Immature natural killer cell (primary cell): Measurements from ENCODE around the gene PTPN7. TPM values are rescaled to one million over a fixed set of nuclear protein-coding genes. Genes with fewer than 3 reads are reported as not detected.

ENCODE experiments used
- DNase-seq, 3 donors: peaks; one replicate each; pipeline ENCODE4 v3.0.0; 2022; ENCODE audit warnings: mixed read lengths in 1 of 3
- H3K27ac Mint-ChIP-seq, 6 donors: one replicate each; pipeline ENCODE4 v1.8.0; 2020; ENCODE audit warnings: mixed read lengths in 6 of 6, mild to moderate bottlenecking in 5 of 6, inconsistent platforms in 4 of 6, moderate library complexity in 3 of 6
- H3K27me3 Mint-ChIP-seq, 3 donors: one replicate each; pipeline ENCODE4 v1.8.0; 2020 to 2021; ENCODE audit warnings: low read depth in 3 of 3, mild to moderate bottlenecking in 3 of 3, mixed read lengths in 3 of 3, moderate library complexity in 3 of 3, inconsistent platforms in 1 of 3
- H3K36me3 Mint-ChIP-seq, 3 donors: one replicate each; pipeline ENCODE4 v1.8.0; 2020; ENCODE audit warnings: mixed read lengths in 3 of 3, inconsistent platforms in 2 of 3, mild to moderate bottlenecking in 2 of 3
- H3K4me1 Mint-ChIP-seq, 2 donors: one replicate each; pipeline ENCODE4 v1.8.0; 2020; ENCODE audit warnings: inconsistent platforms in 2 of 2, mild to moderate bottlenecking in 2 of 2, mixed read lengths in 2 of 2, moderate library complexity in 1 of 2
- H3K4me3 Mint-ChIP-seq, 5 donors: one replicate each; pipeline ENCODE4 v1.8.0; 2020; ENCODE audit warnings: mild to moderate bottlenecking in 5 of 5, mixed read lengths in 5 of 5, inconsistent platforms in 3 of 5, moderate library complexity in 3 of 5
- H3K9me3 Mint-ChIP-seq, 6 donors: one replicate each; pipeline ENCODE4 v1.8.0; 2020; ENCODE audit warnings: mild to moderate bottlenecking in 6 of 6, mixed read lengths in 6 of 6, inconsistent platforms in 4 of 6, moderate library complexity in 3 of 6
- polyA plus RNA-seq, 3 donors: library from polyadenylated mRNA; unstranded; fragments of 300-500 nt; fragmentation: Illumina TruSeq; gene quantifications; one replicate each; pipeline ENCODE4 v1.2.3, GENCODE V29; 2021

Gene PTPN7
- polyA plus RNA-seq, 3 donors from 2014 or later, result 55.4 to 126 (median 58.4) TPM

- Mint-ChIP-seq H3K4me3 (no peak overlapping the region), H3K36me3 (no peaks in the 10 kb centered on the region), H3K27me3 (peaks cover 0 to 4% (median 4%) of the 10 kb centered on the region in 3 donors), H3K9me3 (no peaks in the 10 kb centered on the region), H3K27ac (no peak overlapping the region), H3K4me1 (no peaks in the 10 kb centered on the region)
- no peak for DNase-seq
These were observed 56.3 kb downstream of the PTPN7 start for GRCh38 chr1:202104073-202104472.

GRCh38 chr1:202101184-202101583, 59.2 kb downstream of the PTPN7 start:
- Mint-ChIP-seq H3K4me1 (no peaks in the 10 kb centered on the region), H3K9me3 (no peaks in the 10 kb centered on the region), H3K36me3 (no peaks in the 10 kb centered on the region), H3K27ac (peak overlapping the region in 1 of 6 donors; percentile 46), H3K4me3 (no peak overlapping the region), H3K27me3 (peaks cover 0 to 6% (median 2%) of the 10 kb centered on the region in 3 donors)
- no peak for DNase-seq

Other genes with a start within 250 kb of the PTPN7 start
- gene LMOD1, start 214.1 kb downstream of the PTPN7 start, polyA plus RNA-seq, result not detected
- 10 to 100 TPM; 34.3 to 42.9 (median 34.7) TPM for gene TIMM17A, start 205.1 kb downstream of the PTPN7 start, polyA plus RNA-seq
- 10 to 100 TPM; 35.6 to 61.6 (median 57.8) TPM for gene RNPEP, start 178.0 kb downstream of the PTPN7 start, polyA plus RNA-seq
- gene ELF3, start 150.0 kb downstream of the PTPN7 start, polyA plus RNA-seq, result under 1 TPM in 1 of 3 donors, not detected in 2; 0.26 TPM
- gene GPR37L1, start 37.7 kb downstream of the PTPN7 start, polyA plus RNA-seq, result under 1 TPM in 2 of 3 donors, not detected in 1; 0.10 to 0.16 TPM
- 10 to 100 TPM in 2 of 3 donors, 1 to 10 TPM in 1; 9.7 to 15.0 (median 11.0) TPM for gene ARL8A, start 15.9 kb downstream of the PTPN7 start, polyA plus RNA-seq
- gene LGR6, start 33.2 kb upstream of the PTPN7 start, polyA plus RNA-seq, result 10 to 100 TPM; 10.9 to 26.8 (median 21.1) TPM
- 1 to 10 TPM; 4.2 to 6.2 (median 6.1) TPM for gene UBE2T, start 181.3 kb upstream of the PTPN7 start, polyA plus RNA-seq
- 1 to 10 TPM; 3.8 to 8.3 (median 4.3) TPM for gene PPP1R12B, start 188.1 kb upstream of the PTPN7 start, polyA plus RNA-seq